ENCODE measurements around the gene RBMY1B.
"Not testable (repeated sequence)": the region's sequence is repeated elsewhere in the genome, so short reads cannot be mapped to it uniquely, and the experiment has no call there.

Gene RBMY1B

DNA sequence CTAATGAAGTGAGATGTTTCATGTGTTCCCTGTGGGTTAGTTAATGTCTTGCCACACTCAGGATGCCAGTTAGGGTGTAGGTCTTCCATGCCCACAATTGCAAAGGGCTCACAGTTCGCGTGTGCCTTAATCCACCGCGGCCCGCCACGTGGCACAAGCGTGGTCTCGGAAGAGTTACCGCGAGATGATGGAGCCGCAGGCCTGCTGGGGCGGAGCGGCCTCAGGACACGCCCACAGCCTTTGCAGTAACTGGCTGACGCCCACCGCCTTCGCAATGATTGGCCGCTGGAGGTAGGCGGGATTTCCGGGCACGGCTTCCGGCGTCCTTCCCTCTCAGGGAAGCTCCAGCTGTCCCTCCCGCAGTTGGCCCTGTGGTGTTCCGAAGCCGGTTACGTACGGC is at the start of gene RBMY1B:
Gene RBMY1B (plus strand): TSS at position 301 of the 400 bp plus-strand sequence. CDS start 2,013 bp downstream, outside the sequence.
- DNase-seq (ENCODE audit: extremely low read depth in 1 of 2, low read depth in 1 of 2) = not testable (repeated sequence)

DNA sequence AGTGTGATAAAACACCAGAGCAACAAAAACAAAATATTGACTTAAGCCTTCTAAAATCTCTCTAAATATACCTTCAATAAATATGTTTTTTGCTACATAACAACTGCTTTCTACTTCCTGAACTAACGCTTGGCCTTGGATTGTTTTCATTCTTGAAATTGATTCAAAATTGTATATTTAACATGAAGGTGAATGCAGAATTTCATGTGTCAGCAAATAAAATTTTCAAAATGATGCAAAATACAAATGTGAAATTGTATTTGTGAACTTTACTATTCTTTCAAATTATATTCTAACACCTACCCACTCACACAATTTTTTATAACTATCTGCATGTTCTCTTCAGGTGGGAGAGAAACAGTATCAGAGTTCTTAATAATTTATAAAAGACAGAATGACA is 48.2 kb upstream of the RBMY1B start:
- not testable (repeated sequence) for DNase-seq (ENCODE audit: extremely low read depth in 1 of 2, low read depth in 1 of 2)

DNA sequence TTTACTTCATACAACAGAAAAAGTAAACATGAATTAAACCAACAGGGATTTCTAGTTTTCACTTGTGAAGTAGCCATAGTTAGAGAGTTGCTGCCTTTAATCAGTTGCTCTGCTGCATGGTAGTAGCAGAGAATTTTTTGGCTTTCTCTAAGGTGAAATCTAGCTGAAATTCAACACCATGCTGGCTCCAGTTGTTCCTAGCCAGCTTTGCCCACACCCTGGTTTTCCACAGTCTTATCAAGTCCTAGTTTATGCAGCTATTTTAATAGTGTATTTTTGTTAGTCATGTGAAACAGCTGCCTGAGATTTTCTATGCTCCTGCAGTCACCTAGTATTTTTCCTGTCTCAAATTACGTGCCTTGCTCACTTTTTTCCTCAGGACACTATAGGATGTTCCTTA is 28.2 kb upstream of the RBMY1B start:
- no peak for DNase-seq (ENCODE audit: extremely low read depth in 1 of 2, low read depth in 1 of 2)

- not testable (repeated sequence) for DNase-seq (ENCODE audit: extremely low read depth in 1 of 2, low read depth in 1 of 2)
Measured at GRCh38 chrY:21534579-21534978, 23.4 kb downstream of the RBMY1B start, which contains the start of gene RBMY1A1. TSS of gene RBMY1A1 (plus strand) at chrY:21534879. CDS start at chrY:21536892, 2,013 bp downstream.

DNA sequence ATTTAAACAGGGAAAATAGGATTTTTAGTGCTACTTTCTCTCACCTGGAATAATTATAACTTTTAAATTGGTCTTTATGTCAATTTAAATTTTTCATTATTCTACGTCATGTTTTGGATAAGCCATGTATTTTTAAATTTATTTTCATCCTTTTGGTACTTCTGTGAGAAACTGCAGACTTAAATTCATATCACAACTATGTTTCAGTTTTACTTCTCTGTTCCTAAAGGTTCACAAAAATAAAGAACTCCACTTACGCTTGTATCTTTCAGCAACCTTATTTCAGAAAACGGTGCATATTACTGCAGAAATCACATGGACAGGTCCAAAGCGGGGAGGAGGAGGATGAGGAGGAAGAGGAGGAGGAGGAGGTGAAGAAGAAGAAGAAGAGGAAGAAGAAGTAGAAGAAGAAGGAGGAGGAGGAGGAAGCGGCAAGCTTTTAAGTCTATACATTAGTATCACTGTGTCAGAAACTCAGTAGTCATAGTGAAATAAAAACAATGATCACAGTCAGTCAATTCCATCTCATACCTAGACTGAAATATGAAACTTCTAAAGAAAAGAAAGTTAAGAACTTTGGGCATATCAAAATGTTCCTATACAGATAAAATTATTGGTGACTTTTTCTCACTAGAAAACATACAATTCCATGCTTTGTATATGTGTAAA is 48.3 kb downstream of the RBMY1B start:
- not testable (repeated sequence) for DNase-seq (ENCODE audit: extremely low read depth in 1 of 2, low read depth in 1 of 2)

Data from activated CD8-positive, alpha-beta memory T cell treated with anti-CD3 and anti-CD28 coated beads for 1 hour (primary cell).